ENCODE data around the gene BMS1.
"Not testable (repeated sequence)": the region's sequence is repeated elsewhere in the genome, so short reads cannot be mapped to it uniquely, and the experiment has no call there.

- TF ChIP-seq CTCF (IDR thresholded peaks at IDR 0.05; ENCODE audit: insufficient read depth, low read length); POLR2AphosphoS5 (IDR thresholded peaks at IDR 0.05; ENCODE audit: low read depth); REST (IDR thresholded peaks at IDR 0.05; ENCODE audit: insufficient replicate concordance, low read depth); SPI1 (IDR thresholded peaks at IDR 0.05; ENCODE audit: borderline replicate concordance, low read depth); GABPA (IDR thresholded peaks at IDR 0.05; ENCODE audit: low read depth): not testable (repeated sequence)
Measured at GRCh38 chr10:42847261-42847660, 64.7 kb downstream of the BMS1 start.
